Stimulated activated CD4-positive, alpha-beta T cell treated with anti-CD3 and anti-CD28 coated beads, Interleukin-2, amount 100 ng/mL, for 4 hours (primary cell): ENCODE results near the gene ZNF282.
"Not testable (repeated sequence)": the region's sequence is repeated elsewhere in the genome, so short reads cannot be mapped to it uniquely, and the experiment has no call there.

ENCODE experiments used
- DNase-seq: peaks from one replicate; pipeline ENCODE4 v3.0.0-alpha.2; 2020; ENCODE audit warnings: low read depth

The ZNF282 gene

GRCh38 chr7:149256568-149256967 lies 61.2 kb downstream of the ZNF282 start:
- DNase-seq: no peak

- no peak for DNase-seq
Observed at GRCh38 chr7:149257146-149257545, 61.8 kb downstream of the ZNF282 start.

- no peak for DNase-seq
Observed at GRCh38 chr7:149261316-149261828, 66.0 kb downstream of the ZNF282 start.

GRCh38 chr7:149261829-149262617 lies 66.7 kb downstream of the ZNF282 start, which contains the start of gene ZNF783:
Gene ZNF783, plus strand, starts transcription at chr7:149262196. Its CDS starts 138 bp downstream, at chr7:149262334.
- peak; percentile 82 for DNase-seq

GRCh38 chr7:149266451-149266850 lies 71.1 kb downstream of the ZNF282 start:
- no peak for DNase-seq

- no peak for DNase-seq
Observed at GRCh38 chr7:149267733-149268132, 72.4 kb downstream of the ZNF282 start.

GRCh38 chr7:149274424-149274823 lies 79.1 kb downstream of the ZNF282 start:
- DNase-seq: not testable (repeated sequence)
